Measurements from ENCODE around the gene KCNH5. TPM values are rescaled to one million over a fixed set of nuclear protein-coding genes. Genes with fewer than 3 reads are reported as not detected.

Gene KCNH5
- total and polyA plus RNA-seq, 2 of the 13 experiments (the other 11 are each of a cell fraction or from before 2014, with no cell fraction given) = not detected

DNA sequence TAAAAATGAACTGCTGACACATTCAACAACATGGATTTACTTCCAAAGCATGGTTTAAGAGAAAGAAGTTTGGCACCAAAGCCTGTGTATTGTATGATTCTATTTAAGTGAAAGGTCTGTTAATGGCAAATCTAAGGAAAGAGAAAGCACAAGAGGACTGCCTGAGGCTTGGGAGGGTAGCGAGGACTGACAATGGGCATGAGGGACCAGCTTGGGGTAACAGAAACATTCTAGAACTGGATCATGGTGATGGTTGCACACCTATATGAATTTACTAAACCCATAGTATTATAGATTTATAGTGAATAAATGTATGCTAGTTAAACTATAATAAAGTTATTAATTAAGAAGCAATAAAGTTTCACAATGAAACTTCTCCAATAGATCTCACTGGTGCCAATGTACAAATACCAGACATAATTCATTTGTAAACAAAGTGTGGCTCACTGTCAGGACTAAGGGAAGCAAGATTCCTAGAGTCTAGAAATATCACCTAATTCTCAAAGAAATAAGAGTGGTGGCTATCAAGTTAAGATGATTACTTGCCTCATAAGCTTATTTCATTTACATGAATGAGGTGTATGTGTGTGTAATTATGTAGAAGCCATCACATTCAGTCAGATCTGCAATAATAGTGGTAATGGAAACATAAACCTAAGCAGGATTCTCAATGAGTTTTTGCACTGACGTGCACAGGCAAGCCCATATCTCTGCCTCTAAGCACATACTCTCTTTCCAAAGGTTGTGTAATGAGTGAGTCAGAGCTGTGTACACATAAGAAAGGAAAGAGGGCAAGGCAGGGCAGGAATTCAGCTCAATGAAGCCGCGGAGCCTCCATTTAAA is 353.4 kb downstream of the KCNH5 start (continued):
- TF ChIP-seq EHMT2 (IDR thresholded peaks at IDR 0.05; ENCODE audit: borderline replicate concordance, low read depth, low read length) = peak; percentile 68; the same call in 1 of the 2 replicates
- TF ChIP-seq NONO (IDR thresholded peaks at IDR 0.05) = no peak
- no peak for TF ChIP-seq NONO (CRISPR knock-in tag; conservative IDR thresholded peaks at IDR 0.05)
- TF ChIP-seq, protein P1, sequence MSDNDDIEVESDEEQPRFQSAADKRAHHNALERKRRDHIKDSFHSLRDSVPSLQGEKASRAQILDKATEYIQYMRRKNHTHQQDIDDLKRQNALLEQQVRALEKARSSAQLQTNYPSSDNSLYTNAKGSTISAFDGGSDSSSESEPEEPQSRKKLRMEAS (IDR thresholded peaks at IDR 0.05) = peak; percentile 42; the same call in 1 of the 2 replicates
- TF ChIP-seq, protein P2, sequence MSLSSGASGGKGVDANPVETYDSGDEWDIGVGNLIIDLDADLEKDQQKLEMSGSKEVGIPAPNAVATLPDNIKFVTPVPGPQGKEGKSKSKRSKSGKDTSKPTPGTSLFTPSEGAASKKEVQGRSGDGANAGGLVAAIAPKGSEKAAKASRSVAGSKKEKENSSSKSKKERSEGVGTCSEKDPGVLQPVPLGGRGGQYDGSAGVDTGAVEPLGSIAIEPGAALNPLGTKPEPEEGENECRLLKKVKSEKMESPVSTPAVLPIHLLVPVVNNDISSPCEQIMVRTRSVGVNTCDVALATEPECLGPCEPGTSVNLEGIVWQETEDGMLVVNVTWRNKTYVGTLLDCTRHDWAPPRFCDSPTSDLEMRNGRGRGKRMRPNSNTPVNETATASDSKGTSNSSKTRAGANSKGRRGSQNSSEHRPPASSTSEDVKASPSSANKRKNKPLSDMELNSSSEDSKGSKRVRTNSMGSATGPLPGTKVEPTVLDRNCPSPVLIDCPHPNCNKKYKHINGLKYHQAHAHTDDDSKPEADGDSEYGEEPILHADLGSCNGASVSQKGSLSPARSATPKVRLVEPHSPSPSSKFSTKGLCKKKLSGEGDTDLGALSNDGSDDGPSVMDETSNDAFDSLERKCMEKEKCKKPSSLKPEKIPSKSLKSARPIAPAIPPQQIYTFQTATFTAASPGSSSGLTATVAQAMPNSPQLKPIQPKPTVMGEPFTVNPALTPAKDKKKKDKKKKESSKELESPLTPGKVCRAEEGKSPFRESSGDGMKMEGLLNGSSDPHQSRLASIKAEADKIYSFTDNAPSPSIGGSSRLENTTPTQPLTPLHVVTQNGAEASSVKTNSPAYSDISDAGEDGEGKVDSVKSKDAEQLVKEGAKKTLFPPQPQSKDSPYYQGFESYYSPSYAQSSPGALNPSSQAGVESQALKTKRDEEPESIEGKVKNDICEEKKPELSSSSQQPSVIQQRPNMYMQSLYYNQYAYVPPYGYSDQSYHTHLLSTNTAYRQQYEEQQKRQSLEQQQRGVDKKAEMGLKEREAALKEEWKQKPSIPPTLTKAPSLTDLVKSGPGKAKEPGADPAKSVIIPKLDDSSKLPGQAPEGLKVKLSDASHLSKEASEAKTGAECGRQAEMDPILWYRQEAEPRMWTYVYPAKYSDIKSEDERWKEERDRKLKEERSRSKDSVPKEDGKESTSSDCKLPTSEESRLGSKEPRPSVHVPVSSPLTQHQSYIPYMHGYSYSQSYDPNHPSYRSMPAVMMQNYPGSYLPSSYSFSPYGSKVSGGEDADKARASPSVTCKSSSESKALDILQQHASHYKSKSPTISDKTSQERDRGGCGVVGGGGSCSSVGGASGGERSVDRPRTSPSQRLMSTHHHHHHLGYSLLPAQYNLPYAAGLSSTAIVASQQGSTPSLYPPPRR (CRISPR knock-in tag; IDR thresholded peaks at IDR 0.05; ENCODE audit: borderline replicate concordance) = peak; percentile 66; the same call in 1 of the 2 replicates
- peak; percentile 24 for TF ChIP-seq PHF5A (CRISPR knock-in tag; IDR thresholded peaks at IDR 0.05; ENCODE audit: low read depth, unreplicated experiment)
- TF ChIP-seq, protein P3, sequence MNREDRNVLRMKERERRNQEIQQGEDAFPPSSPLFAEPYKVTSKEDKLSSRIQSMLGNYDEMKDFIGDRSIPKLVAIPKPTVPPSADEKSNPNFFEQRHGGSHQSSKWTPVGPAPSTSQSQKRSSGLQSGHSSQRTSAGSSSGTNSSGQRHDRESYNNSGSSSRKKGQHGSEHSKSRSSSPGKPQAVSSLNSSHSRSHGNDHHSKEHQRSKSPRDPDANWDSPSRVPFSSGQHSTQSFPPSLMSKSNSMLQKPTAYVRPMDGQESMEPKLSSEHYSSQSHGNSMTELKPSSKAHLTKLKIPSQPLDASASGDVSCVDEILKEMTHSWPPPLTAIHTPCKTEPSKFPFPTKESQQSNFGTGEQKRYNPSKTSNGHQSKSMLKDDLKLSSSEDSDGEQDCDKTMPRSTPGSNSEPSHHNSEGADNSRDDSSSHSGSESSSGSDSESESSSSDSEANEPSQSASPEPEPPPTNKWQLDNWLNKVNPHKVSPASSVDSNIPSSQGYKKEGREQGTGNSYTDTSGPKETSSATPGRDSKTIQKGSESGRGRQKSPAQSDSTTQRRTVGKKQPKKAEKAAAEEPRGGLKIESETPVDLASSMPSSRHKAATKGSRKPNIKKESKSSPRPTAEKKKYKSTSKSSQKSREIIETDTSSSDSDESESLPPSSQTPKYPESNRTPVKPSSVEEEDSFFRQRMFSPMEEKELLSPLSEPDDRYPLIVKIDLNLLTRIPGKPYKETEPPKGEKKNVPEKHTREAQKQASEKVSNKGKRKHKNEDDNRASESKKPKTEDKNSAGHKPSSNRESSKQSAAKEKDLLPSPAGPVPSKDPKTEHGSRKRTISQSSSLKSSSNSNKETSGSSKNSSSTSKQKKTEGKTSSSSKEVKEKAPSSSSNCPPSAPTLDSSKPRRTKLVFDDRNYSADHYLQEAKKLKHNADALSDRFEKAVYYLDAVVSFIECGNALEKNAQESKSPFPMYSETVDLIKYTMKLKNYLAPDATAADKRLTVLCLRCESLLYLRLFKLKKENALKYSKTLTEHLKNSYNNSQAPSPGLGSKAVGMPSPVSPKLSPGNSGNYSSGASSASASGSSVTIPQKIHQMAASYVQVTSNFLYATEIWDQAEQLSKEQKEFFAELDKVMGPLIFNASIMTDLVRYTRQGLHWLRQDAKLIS (CRISPR knock-in tag; IDR thresholded peaks at IDR 0.05) = no peak
- TF ChIP-seq SRF (IDR thresholded peaks at IDR 0.05; ENCODE audit: low read depth, low read length) = no peak
- no peak for TF ChIP-seq SKI (IDR thresholded peaks at IDR 0.05; ENCODE audit: partially characterized antibody)
- TF ChIP-seq MXI1 (IDR thresholded peaks at IDR 0.05; ENCODE audit: borderline replicate concordance, low read depth, low read length) = no peak; the same call in 2 of the 3 replicates
- peak; percentile 66 for TF ChIP-seq CREB1 (IDR thresholded peaks at IDR 0.05)
- peak; percentile 76 for TF ChIP-seq CREB1 (CRISPR knock-in tag; IDR thresholded peaks at IDR 0.05)
- TF ChIP-seq HNRNPUL1 (IDR thresholded peaks at IDR 0.05; ENCODE audit: low read depth, low read length) = no peak
- TF ChIP-seq FOSL2 (CRISPR knock-in tag; IDR thresholded peaks at IDR 0.05) = peak; percentile 100
- TF ChIP-seq, protein P4, sequence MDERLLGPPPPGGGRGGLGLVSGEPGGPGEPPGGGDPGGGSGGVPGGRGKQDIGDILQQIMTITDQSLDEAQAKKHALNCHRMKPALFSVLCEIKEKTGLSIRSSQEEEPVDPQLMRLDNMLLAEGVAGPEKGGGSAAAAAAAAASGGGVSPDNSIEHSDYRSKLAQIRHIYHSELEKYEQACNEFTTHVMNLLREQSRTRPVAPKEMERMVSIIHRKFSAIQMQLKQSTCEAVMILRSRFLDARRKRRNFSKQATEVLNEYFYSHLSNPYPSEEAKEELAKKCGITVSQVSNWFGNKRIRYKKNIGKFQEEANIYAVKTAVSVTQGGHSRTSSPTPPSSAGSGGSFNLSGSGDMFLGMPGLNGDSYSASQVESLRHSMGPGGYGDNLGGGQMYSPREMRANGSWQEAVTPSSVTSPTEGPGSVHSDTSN (CRISPR knock-in tag; IDR thresholded peaks at IDR 0.05) = no peak
- TF ChIP-seq, protein P5, sequence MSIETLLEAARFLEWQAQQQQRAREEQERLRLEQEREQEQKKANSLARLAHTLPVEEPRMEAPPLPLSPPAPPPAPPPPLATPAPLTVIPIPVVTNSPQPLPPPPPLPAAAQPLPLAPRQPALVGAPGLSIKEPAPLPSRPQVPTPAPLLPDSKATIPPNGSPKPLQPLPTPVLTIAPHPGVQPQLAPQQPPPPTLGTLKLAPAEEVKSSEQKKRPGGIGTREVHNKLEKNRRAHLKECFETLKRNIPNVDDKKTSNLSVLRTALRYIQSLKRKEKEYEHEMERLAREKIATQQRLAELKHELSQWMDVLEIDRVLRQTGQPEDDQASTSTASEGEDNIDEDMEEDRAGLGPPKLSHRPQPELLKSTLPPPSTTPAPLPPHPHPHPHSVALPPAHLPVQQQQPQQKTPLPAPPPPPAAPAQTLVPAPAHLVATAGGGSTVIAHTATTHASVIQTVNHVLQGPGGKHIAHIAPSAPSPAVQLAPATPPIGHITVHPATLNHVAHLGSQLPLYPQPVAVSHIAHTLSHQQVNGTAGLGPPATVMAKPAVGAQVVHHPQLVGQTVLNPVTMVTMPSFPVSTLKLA (IDR thresholded peaks at IDR 0.05) = no peak
